Stimulated activated CD8-positive, alpha-beta memory T cell treated with anti-CD3 and anti-CD28 coated beads, Interleukin-15, amount 100 ng/mL, for 4 hours (primary cell): ENCODE results near the gene PDPR.
"Not testable (repeated sequence)": the region's sequence is repeated elsewhere in the genome, so short reads cannot be mapped to it uniquely, and the experiment has no call there.

Experiments
- DNase-seq, 2 donors: peaks; one replicate each; pipeline ENCODE4 v3.0.0-alpha.2; 2020; ENCODE audit warnings: low read depth in 2 of 2

The PDPR gene

DNA sequence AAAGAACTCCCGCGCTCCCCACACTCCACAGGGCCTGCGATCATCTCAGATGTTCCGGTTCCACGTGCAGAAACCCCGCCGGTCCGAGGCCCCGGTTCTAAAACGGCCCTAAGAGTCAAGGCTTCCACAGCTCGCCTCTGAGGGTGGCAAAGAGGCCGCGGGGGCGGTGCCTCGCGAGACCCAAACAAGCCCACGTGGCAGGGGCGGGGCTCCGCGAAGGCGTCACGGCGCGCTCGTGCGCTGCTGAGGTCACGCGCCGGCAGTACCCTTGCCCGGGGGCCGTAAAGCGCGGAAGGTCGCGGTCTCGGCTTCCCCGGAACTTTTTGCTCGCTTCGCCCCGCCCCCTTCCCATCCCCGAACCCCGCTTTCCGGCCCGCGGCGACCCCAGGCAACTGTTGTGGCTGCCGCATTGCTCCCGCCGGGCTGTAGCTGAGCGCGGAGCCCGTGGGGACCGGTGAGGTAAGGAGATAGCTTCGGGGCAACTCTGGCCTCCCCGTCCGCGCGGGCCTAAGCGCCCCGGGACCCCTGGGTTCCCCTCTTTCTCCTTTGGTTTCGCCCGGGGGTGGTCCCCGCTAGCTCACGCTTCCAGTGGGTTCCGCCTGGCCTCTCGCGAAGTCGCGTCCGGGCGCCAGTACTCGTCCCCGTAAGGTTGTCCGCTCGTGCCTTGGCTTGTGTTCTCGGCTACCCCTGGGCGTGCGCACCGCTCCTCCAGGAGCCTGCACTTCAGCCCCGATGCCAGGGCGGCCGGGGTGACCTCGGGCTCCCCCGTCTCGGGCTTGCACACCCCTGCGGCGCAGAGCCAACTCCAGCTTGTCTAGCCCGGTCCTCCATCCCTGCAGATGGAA lies at the start of gene PDPR:
TSS of gene PDPR (plus strand) at position 351 of the 845 bp plus-strand sequence. CDS start 6,161 bp downstream, outside the sequence.
- peak; percentile 88 to 92 for DNase-seq

- peak; percentile 66 to 74 for DNase-seq
These were observed 49.2 kb upstream of the PDPR start for GRCh38 chr16:70064841-70065370.

GRCh38 chr16:70065376-70065745 lies 48.8 kb upstream of the PDPR start:
- DNase-seq = peak in 1 of 2 donors; percentile 3

- peak; percentile 83 to 87 for DNase-seq
These were observed 48.1 kb upstream of the PDPR start for GRCh38 chr16:70065746-70066658.

DNA sequence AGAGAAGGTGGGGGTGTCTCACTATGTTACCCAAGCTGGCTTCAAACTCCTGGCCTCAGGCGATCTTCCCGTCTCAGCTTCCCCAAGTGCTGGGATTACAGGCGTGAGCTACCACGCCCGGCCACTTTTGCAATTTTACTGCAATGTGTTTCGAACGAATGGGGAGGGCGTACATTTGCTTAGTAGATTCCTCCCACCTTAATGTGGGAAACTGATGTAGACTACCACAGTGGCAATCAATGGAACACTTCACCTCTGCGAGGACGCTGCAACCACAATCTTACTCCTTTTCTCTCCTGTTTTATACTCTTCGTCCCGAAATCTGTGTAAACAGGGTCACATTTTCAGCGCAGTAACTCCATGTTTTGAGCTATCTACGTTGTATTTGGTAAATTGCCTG lies 47.4 kb upstream of the PDPR start:
- DNase-seq = not testable (repeated sequence)

- not testable (repeated sequence) for DNase-seq
These were observed 35.1 kb upstream of the PDPR start for GRCh38 chr16:70079081-70079480.

- not testable (repeated sequence) for DNase-seq
These were observed 32.9 kb upstream of the PDPR start for GRCh38 chr16:70081219-70081618.

GRCh38 chr16:70083931-70084330 lies 30.2 kb upstream of the PDPR start:
- DNase-seq = not testable (repeated sequence)

- DNase-seq = not testable (repeated sequence)
These were observed 26.0 kb upstream of the PDPR start for GRCh38 chr16:70088160-70088559.

DNA sequence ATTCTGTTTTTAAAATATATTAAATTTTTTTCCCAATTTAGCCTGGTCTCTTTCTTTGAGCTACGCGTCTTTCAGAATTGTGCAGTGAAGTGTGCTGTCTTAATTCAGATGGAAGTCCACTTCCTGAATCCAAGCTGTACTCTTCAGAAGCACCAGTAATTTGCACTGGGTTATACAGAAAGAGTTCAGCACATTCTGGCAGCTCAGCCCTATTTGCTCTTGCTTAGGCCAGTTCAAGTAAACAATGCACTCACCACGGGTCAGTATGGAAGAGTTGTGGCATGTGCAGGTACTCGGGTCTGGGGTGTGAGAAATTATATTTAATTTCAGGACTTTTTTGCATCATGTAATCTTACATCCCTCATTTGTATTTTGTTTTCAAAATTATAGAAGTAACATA lies 25.3 kb upstream of the PDPR start:
- not testable (repeated sequence) for DNase-seq

GRCh38 chr16:70089289-70089688 lies 24.8 kb upstream of the PDPR start:
- DNase-seq = not testable (repeated sequence)

DNA sequence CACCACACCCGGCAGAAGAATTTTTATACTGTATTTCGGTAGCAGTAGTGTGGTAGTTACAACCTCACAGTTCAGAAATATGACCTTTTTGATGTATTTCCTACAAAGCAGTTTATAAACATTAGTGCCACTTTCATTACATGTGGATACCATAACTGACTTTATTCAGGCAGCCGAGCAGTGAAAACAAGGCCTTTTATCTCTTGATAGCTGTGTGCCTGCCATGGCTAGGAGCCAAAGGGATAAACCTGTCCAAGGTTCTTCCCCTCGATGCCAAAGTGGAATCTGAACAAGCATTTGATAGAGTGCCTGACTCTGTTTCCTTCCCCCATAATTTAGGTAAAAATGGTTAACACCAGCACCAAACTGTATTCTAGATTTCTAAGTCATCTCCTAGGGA lies 23.0 kb upstream of the PDPR start:
- DNase-seq = not testable (repeated sequence)

- not testable (repeated sequence) for DNase-seq
These were observed 20.0 kb upstream of the PDPR start for GRCh38 chr16:70094096-70094495.

- DNase-seq = not testable (repeated sequence)
These were observed 4.4 kb upstream of the PDPR start for GRCh38 chr16:70109583-70110279.

DNA sequence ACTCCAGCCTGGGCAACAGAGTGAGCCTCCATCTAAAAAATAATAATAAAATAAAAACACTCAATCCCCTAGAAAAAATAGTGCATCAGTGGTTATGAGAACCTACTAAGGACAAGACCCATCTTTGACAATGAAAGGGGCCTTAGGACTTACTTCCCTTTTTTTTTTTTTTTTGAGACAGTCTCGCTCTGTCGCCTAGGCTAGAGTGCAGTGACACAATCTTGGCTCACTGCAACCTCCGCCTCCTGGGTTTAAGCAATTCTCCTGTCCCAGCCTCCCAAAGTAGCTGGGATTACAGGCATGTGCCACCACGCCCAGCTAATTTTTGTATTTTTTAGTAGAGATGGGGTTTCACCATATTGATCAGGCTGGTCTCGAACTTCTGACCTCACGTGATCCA lies 2.0 kb upstream of the PDPR start:
- DNase-seq = not testable (repeated sequence)

DNA sequence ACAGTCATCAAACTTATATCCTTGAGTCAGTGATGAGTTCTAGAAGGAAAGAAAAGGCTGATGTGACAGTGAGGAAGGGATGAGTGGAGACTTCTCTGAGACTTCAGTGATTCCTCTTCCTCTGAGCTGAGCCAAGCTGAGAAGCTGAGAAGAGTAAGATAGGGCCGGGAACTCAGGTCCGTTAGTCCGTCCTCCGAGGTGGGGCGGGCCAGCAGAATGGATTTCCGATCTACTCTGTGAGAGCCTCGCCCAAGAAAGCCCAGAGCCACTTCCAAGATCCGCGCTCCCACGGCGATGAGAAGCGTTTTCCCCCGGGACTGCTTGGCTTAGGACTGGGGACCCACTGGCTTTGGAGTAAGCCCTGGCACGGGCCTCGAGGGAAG lies 542 bp upstream of the PDPR start:
- DNase-seq = not testable (repeated sequence)

GRCh38 chr16:70118354-70118753 lies 4.2 kb downstream of the PDPR start:
- DNase-seq = not testable (repeated sequence)

DNA sequence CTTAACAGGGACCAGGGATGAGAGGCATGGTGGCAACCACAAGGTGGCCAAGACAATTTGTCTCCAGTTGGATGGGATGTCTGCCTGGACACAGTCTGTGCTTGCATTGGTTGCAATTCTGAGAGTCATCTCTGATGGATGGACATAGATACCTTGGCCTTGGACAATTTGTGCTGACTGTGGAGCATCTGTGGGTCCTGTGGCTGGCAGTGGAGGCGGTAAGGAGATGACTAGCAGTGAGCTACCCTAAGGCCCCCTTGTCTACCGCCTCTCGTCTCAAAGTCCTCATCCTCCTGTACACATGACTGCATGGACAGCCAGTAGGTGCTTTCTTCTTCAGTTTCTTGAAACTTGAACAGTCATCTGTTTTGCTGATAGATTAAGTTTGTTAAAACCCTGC lies 4.6 kb downstream of the PDPR start:
- not testable (repeated sequence) for DNase-seq

- not testable (repeated sequence) for DNase-seq
These were observed 6.3 kb downstream of the PDPR start for GRCh38 chr16:70120398-70120797.

- not testable (repeated sequence) for DNase-seq
These were observed 9.7 kb downstream of the PDPR start for GRCh38 chr16:70123822-70124221.

DNA sequence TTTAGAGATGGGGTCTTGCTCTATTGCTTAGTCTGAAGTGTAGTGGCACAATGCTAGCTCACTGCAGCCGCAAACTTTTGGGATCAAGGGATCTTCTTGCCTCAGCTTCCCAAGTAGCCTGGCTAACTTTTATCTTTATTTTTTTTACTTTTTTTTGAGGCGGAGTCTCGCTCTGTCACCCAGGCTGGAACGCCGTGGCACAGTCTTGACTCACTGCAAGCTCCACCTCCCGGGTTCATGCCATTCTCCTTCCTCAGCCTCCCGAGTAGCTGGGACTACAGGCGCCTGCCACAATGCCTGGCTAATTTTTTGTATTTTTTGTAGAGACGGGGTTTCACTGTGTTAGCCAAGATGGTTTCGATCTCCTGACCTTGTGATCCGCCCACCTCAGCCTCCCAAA lies 12.1 kb downstream of the PDPR start:
- not testable (repeated sequence) for DNase-seq
